HCT116 (cell line): Measurements from ENCODE around the gene CKM. TPM values are rescaled to one million over a fixed set of nuclear protein-coding genes. Genes with fewer than 3 reads are reported as not detected.

ENCODE experiments used
- ATAC-seq: fragments of 200-7000 bp; cut with Tn5 transposase; 2 replicates; pipeline ENCODE4 v1.9.1; 2020; ENCODE audit warnings: mild to moderate bottlenecking, moderate library complexity
- BruUV-seq: library from RNA; stranded (reverse); fragments of 400-500 nt; replicated peaks from 2 replicates; lab custom pipeline; 2021; lab: Mats Ljungman, UMichigan
- CTCF ChIA-PET: fragments of 300-600 bp; sonication (Branson Sonifier 250); formaldehyde crosslinking; loops from one replicate; lab custom pipeline; 2021; ENCODE audit warnings: antibody characterized with exemption; lab: Charles Lee
- POLR2A ChIA-PET: fragments of 300-600, 350-600 bp; sonication (Branson Sonifier 250); formaldehyde crosslinking; loops from one replicate; lab custom pipeline; 2021; ENCODE audit warnings: antibody characterized with exemption; lab: Charles Lee
- RAD21 ChIA-PET, 2 experiments: fragments of 300-600 bp; sonication (Branson Sonifier 250); formaldehyde crosslinking; loops; one replicate each; lab custom pipeline; 2023; ENCODE audit warnings: low total read pairs in 2 of 2; ENCODE audit not compliant: uncharacterized antibody in 2 of 2, unreplicated experiment in 2 of 2, low non-redundant PET in 1 of 2; lab: Charles Lee
- DNase-seq: peaks from one replicate; pipeline ENCODE4 v3.0.0-alpha.2; 2010; ENCODE audit warnings: low read depth, low spot score
- H2AFZ ChIP-seq: fragments of 200-600 bp; shearing (Covaris generic), sonication (generic); 2 replicates; pipeline ENCODE4 v1.6.1; 2017; ENCODE audit warnings: low read depth, mixed run types, mixed read lengths, antibody characterized with exemption, low read length; ENCODE audit not compliant: poor library complexity, severe bottlenecking
- H3K27ac ChIP-seq: 2 replicates; pipeline ENCODE4 v1.5.1; 2012; ENCODE audit warnings: low read depth, low read length
- H3K27me3 ChIP-seq: fragments of 200-600 bp; sonication (generic); 2 replicates; pipeline ENCODE4 v1.6.1; 2016; ENCODE audit warnings: mixed run types, low read length, mixed read lengths; ENCODE audit not compliant: insufficient read depth
- H3K36me3 ChIP-seq, 2 experiments: fragments of 200-500 bp in 1 of 2; fragments of 200-600 bp in 1 of 2; sonication (Bioruptor generic) in 1 of 2; sonication (generic) in 1 of 2; 2 replicates each; pipeline versions ENCODE4 v1.5.1 to v1.6.1; 2014 to 2016; ENCODE audit warnings: low read length in 2 of 2, inconsistent platforms in 1 of 2, mixed read lengths in 1 of 2, mixed run types in 1 of 2; ENCODE audit not compliant: insufficient read depth in 2 of 2, control insufficient read depth in 1 of 2
- H3K4me1 ChIP-seq, 2 experiments: fragments of 200-600 bp in 1 of 2; sonication (generic) in 1 of 2; 2 replicates each; pipeline versions ENCODE4 v1.5.1 to v1.6.1; 2012 to 2017; ENCODE audit warnings: low read length in 2 of 2, inconsistent platforms in 1 of 2, mild to moderate bottlenecking in 1 of 2, mixed read lengths in 1 of 2, mixed run types in 1 of 2, moderate library complexity in 1 of 2; ENCODE audit not compliant: insufficient read depth in 2 of 2, control insufficient read depth in 1 of 2
- H3K4me2 ChIP-seq: fragments of 200-600 bp; sonication (generic); 2 replicates; pipeline ENCODE4 v1.6.1; 2017; ENCODE audit warnings: mixed run types, low read length, mixed read lengths
- H3K4me3 ChIP-seq, 2 experiments: fragments of 200-600 bp in 1 of 2; sonication (generic) in 1 of 2; replicated peaks in 1 of 2; 2 replicates each; pipeline ENCODE4 v1.5.1; 2011 to 2016; ENCODE audit warnings: low read length in 2 of 2, control low read depth in 1 of 2, low read depth in 1 of 2, mild to moderate bottlenecking in 1 of 2, mixed read lengths in 1 of 2, mixed run types in 1 of 2
- H3K79me2 ChIP-seq: fragments of 200-600 bp; sonication (generic); 2 replicates; pipeline ENCODE4 v1.6.1; 2017; ENCODE audit warnings: mild to moderate bottlenecking, mixed run types, low read length, moderate library complexity, mixed read lengths; ENCODE audit not compliant: insufficient read depth
- H3K9ac ChIP-seq: fragments of 200-600 bp; sonication (generic); 2 replicates; pipeline ENCODE4 v1.6.1; 2016; ENCODE audit warnings: low read length, mixed read lengths
- H3K9me2 ChIP-seq: fragments of 200-600 bp; sonication (generic), shearing (Covaris generic); 2 replicates; pipeline ENCODE4 v1.6.1; 2017; ENCODE audit warnings: mixed run types, mild to moderate bottlenecking, moderate library complexity; ENCODE audit not compliant: insufficient read depth
- H3K9me3 ChIP-seq, 2 experiments: fragments of 200-500 bp in 1 of 2; fragments of 200-600 bp in 1 of 2; sonication (Bioruptor generic) in 1 of 2; sonication (generic) in 1 of 2; 2 replicates each; pipeline ENCODE4 v1.6.1; 2014 to 2017; ENCODE audit warnings: low read length in 2 of 2, mixed read lengths in 2 of 2, inconsistent platforms in 1 of 2, low read depth in 1 of 2, mild to moderate bottlenecking in 1 of 2, mixed run types in 1 of 2, moderate library complexity in 1 of 2; ENCODE audit not compliant: control insufficient read depth in 1 of 2, insufficient read depth in 1 of 2
- H4K20me1 ChIP-seq: fragments of 200-600 bp; sonication (generic), shearing (Covaris generic); 2 replicates; pipeline ENCODE4 v1.6.1; 2017; ENCODE audit warnings: mixed run types, mild to moderate bottlenecking, moderate library complexity; ENCODE audit not compliant: insufficient read depth
- CBX3 ChIP-seq: IDR thresholded peaks from 2 replicates; pipeline ENCODE4 v1.6.1; 2012; ENCODE audit warnings: low read depth
- CEBPB ChIP-seq: IDR thresholded peaks from 2 replicates; pipeline ENCODE4 v1.6.1; 2012; ENCODE audit warnings: low read depth
- EGR1 ChIP-seq: IDR thresholded peaks from 2 replicates; pipeline ENCODE4 v1.6.1; 2012; ENCODE audit warnings: low read depth
- ELF1 ChIP-seq: IDR thresholded peaks from 2 replicates; pipeline ENCODE4 v1.6.1; 2012; ENCODE audit warnings: low read depth, borderline replicate concordance
- EZH2 ChIP-seq: fragments of 200-600 bp; sonication (generic); IDR thresholded peaks from 2 replicates; pipeline ENCODE4 v1.6.1; 2017; ENCODE audit warnings: antibody characterized with exemption, mixed run types
- JUND ChIP-seq: IDR thresholded peaks from 2 replicates; pipeline ENCODE4 v1.6.1; 2012
- POLR2A ChIP-seq: IDR thresholded peaks from 2 replicates; pipeline ENCODE4 v1.7.0; 2011; ENCODE audit warnings: borderline replicate concordance; ENCODE audit not compliant: insufficient read depth, insufficient read length; ENCODE audit errors: extremely low read depth
- POLR2AphosphoS5 ChIP-seq: IDR thresholded peaks from 2 replicates; pipeline ENCODE4 v1.6.1; 2011; ENCODE audit warnings: mild to moderate bottlenecking, low read depth, low read length, moderate library complexity
- RAD21 ChIP-seq: IDR thresholded peaks from 2 replicates; pipeline ENCODE4 v1.6.1; 2012; ENCODE audit warnings: low read depth, mild to moderate bottlenecking
- REST ChIP-seq: IDR thresholded peaks from 2 replicates; pipeline ENCODE4 v1.6.1; 2012; ENCODE audit warnings: low read depth
- SIN3A ChIP-seq: IDR thresholded peaks from 2 replicates; pipeline ENCODE4 v1.6.1; 2012; ENCODE audit warnings: low read depth
- SP1 ChIP-seq: IDR thresholded peaks from 2 replicates; pipeline ENCODE4 v1.6.1; 2012; ENCODE audit warnings: low read depth
- TCF7L2 ChIP-seq: IDR thresholded peaks from 2 replicates; pipeline ENCODE4 v1.7.0; 2011; ENCODE audit warnings: borderline replicate concordance, inconsistent platforms; ENCODE audit not compliant: insufficient read depth, insufficient read length; ENCODE audit errors: extremely low read depth
- YY1 ChIP-seq: IDR thresholded peaks from 2 replicates; pipeline ENCODE4 v1.6.1; 2011; ENCODE audit warnings: low read length, low read depth, moderate library complexity, mild to moderate bottlenecking; ENCODE audit not compliant: insufficient replicate concordance; ENCODE audit errors: extremely low read depth
- ZBTB33 ChIP-seq: IDR thresholded peaks from 2 replicates; pipeline ENCODE4 v1.6.1; 2011; ENCODE audit warnings: mild to moderate bottlenecking, low read length, moderate library complexity; ENCODE audit not compliant: insufficient replicate concordance; ENCODE audit errors: extremely low read depth
- ZFX ChIP-seq: fragments of 450-650 bp; IDR thresholded peaks from 2 replicates; pipeline ENCODE4 v1.6.1; 2017
- ZNF274 ChIP-seq: fragments of 200-500 bp; sonication (Bioruptor generic); IDR thresholded peaks from 2 replicates; pipeline ENCODE4 v1.6.1; 2014; ENCODE audit warnings: mild to moderate bottlenecking, low read depth, low read length, inconsistent platforms
- intact Hi-C: fragments of 100-400 bp; cut with micrococcal nuclease; formaldehyde crosslinking; loops from 2 replicates; pipeline ENCODE4 v1.10.0; 2022
- total RNA-seq: library from RNA; stranded (reverse); gene quantifications from one replicate; pipeline ENCODE4 v1.2.1, GENCODE V29; 2021; ENCODE audit not compliant: unreplicated experiment

Gene CKM
- total RNA-seq, 1 experiment from 2014 or later: not detected

DNA sequence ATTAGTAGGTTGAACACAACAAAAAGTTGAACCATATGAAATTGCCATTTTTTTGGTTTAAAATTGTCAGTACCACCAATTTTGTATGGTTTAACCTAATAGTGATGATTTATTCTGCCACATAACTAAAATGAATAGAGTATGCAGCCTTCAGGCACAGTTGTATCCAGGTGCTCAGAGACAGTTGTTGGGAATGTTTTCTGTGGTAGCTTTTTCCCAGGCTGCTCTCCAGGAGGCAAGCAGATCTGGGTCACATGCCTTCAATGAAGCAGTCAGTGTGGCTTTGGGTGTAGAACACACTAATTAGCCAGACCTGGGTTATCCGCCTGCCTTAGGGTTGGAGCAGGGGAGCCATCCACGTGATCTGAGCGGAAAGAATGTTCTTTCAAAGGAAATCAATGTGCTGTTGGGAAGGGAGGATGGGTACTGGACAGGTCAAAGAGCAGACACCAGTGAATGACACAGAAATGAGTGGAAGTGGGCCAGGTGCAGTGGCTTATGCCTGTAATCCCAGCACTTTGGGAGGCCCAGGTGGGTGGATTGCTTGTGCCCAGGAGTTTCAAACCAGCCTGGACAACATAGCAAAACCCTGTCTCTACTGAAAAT is 43.0 kb downstream of the CKM start:
- no peak for TF ChIP-seq POLR2AphosphoS5
- no peak for TF ChIP-seq RAD21
- no peak for TF ChIP-seq ZNF274
- no peak for TF ChIP-seq SP1
- TF ChIP-seq, all 23 proteins: peak for 0
- no peak overlapping the region for H2AFZ ChIP-seq
- no peaks in the 10 kb centered on the region for H3K27me3 ChIP-seq
- ChIA-PET POLR2A (no interaction called here), CTCF (no interaction called here), RAD21 (no interaction called here)
- H3K9me3 ChIP-seq: no peaks in the 10 kb centered on the region
- H3K27ac ChIP-seq: no peak overlapping the region
- no TSS peak for BruUV-seq
- H3K4me3 ChIP-seq: no peak overlapping the region
- H3K4me1 ChIP-seq: no peaks in the 10 kb centered on the region
- H3K9me2 ChIP-seq: no peaks in the 10 kb centered on the region
- no peaks in the 10 kb centered on the region for H3K79me2 ChIP-seq
- ATAC-seq (no peak), DNase-seq (no peak)
- H3K4me2 ChIP-seq: no peak overlapping the region
- H4K20me1 ChIP-seq: no peaks in the 10 kb centered on the region
- intact Hi-C loops: no loop called here
- H3K9ac ChIP-seq: no peak overlapping the region
- H3K36me3 ChIP-seq: peaks cover 0 to 4% of the 10 kb centered on the region in 2 experiments; a peak in 2 of 4 replicates

- Histone ChIP-seq H3K4me2 (no peak overlapping the region), H3K9me3 (no peaks in the 10 kb centered on the region), H3K9ac (no peak overlapping the region), H3K79me2 (no peaks in the 10 kb centered on the region), H2AFZ (no peak overlapping the region), H3K4me1 (no peaks in the 10 kb centered on the region), H3K4me3 (no peak overlapping the region), H3K27ac (no peak overlapping the region), H4K20me1 (no peaks in the 10 kb centered on the region), H3K9me2 (no peaks in the 10 kb centered on the region), H3K36me3 (peaks cover 0 to 3% of the 10 kb centered on the region in 2 experiments; a peak in 2 of 4 replicates), H3K27me3 (no peaks in the 10 kb centered on the region)
- intact Hi-C loops: no loop called here
- ChIA-PET RAD21 (no interaction called here), CTCF (no interaction called here), POLR2A (no interaction called here)
- DNase-seq: no peak
- ATAC-seq: no peak
- TF ChIP-seq EGR1 (no peak), RAD21 (no peak), REST (no peak), SIN3A (no peak), EZH2 (no peak), JUND (no peak), TCF7L2 (no peak), ZFX (no peak), CEBPB (no peak), POLR2A (no peak), SP1 (no peak), ZNF274 (no peak), ZBTB33 (no peak), YY1 (no peak), CBX3 (no peak), ELF1 (no peak)
- no TSS peak for BruUV-seq
These were observed 44.6 kb downstream of the CKM start for GRCh38 chr19:45278087-45278486.
